ENCODE results near the gene ZNF3.
A peak's percentile ranks its signal among the peaks of the same experiment; 100 is the strongest.

The ZNF3 gene

DNA sequence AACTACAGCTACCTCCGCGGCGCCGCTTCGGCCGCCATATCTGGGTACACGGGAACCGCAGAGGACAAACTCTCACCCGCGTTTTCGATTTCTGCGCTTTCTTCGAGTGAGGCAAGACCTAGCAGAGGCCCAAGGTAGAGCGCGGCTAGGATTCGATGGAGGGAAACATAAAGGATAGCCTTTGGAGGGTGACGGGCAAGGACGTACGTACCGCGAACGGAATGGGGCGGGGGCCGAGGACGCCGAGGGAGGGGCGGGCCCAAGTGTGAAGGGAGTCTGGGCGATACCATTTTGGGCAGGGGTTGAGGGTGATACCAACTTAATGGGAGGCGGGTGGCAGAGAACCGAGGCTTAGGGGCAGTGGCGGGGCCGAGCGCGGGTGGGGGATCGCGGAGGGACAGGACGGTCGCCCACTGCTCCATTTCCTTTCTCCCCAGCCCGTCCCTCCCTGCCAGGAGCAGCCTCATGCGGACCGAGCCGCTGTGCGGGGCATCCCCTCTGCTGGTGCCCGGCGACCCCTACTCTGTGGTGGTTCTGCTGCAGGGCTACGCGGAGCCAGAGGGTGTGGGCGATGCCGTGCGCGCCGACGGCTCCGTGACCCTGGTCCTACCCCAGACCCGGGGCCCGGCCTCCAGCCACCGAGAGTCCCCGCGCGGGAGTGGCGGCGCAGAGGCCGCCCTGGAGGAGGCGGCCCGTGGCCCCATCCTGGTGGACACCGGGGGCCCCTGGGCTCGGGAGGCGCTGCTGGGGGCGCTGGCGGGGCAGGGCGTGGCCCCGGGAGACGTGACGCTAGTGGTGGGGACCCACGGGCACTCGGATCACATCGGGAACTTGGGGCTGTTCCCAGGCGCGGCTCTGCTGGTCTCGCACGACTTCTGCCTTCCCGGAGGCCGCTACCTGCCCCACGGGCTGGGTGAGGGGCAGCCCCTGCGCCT lies 45.7 kb upstream of the ZNF3 start, which contains the start of gene MBLAC1:
MBLAC1 (plus strand) TSS at position 37 of the 935 bp plus-strand sequence; CDS start at position 466, 429 bp downstream.
- peak within 1 kb of the TSS; percentile 93 to 98 for H3K27ac ChIP-seq (ENCODE audit: insufficient read depth in 1 of 2, low read depth in 1 of 2, low read length in 2 of 2, poor library complexity in 1 of 2, severe bottlenecking in 2 of 2)
- POLR2A ChIA-PET = interaction anchor here (0.6 to 1.8 kb wide), 4 partner anchors 25 to 302 kb away, joined by 3 to 10 read pairs (median 6); partner anchors contain the start of genes AP4M1, MCM7 and MEPCE
- peak within 1 kb of the TSS; percentile 62 to 97 (median 84) for H3K4me3 ChIP-seq (ENCODE audit: control insufficient read depth in 1 of 7, extremely low read depth in 1 of 7, insufficient read depth in 4 of 7, low read depth in 2 of 7, low read length in 6 of 7)
- H3K27me3 ChIP-seq (replicated peaks in 2 of 5; ENCODE audit: control insufficient read depth in 4 of 5, insufficient read depth in 5 of 5, low read length in 4 of 5) = no peaks in the 10 kb centered on the region
- H3K4me1 ChIP-seq (ENCODE audit: control extremely low read depth in 1 of 4, control insufficient read depth in 4 of 4, insufficient read depth in 4 of 4, low read length in 3 of 4) = peaks cover 0 to 35% (median 26%) of the 10 kb centered on the region in 4 experiments
- CTCF ChIA-PET = interaction anchor here (1.3 to 11.4 kb wide), 4 partner anchors 10 to 92 kb away, joined by 3 to 127 read pairs (median 4); partner anchors contain the start of gene PVRIG
- no peaks in the 10 kb centered on the region for H3K9me3 ChIP-seq (ENCODE audit: control extremely low read depth in 1 of 5, control insufficient read depth in 4 of 5, insufficient read depth in 2 of 5, low read depth in 1 of 5, low read length in 4 of 5)
- WGBS (ENCODE audit: insufficient coverage) = under 1% methylated on average over 69 of the region's 85 CpGs
- H3K36me3 ChIP-seq (ENCODE audit: control insufficient read depth in 4 of 4, insufficient read depth in 4 of 4, low read length in 3 of 4) = peaks cover 0 to 6% (median under 1%) of the 10 kb centered on the region in 4 experiments
- DNase-seq = peak; percentile 94 to 97 (median 97)

- Histone ChIP-seq H3K4me1 (ENCODE audit: control extremely low read depth in 1 of 4, control insufficient read depth in 4 of 4, insufficient read depth in 4 of 4, low read length in 3 of 4) (peaks cover 0 to 35% (median 26%) of the 10 kb centered on the region in 4 experiments), H3K4me3 (ENCODE audit: control insufficient read depth in 1 of 7, extremely low read depth in 1 of 7, insufficient read depth in 4 of 7, low read depth in 2 of 7, low read length in 6 of 7) (peak overlapping the region; percentile 62 to 97 (median 84)), H3K27me3 (replicated peaks in 2 of 5; ENCODE audit: control insufficient read depth in 4 of 5, insufficient read depth in 5 of 5, low read length in 4 of 5) (no peaks in the 10 kb centered on the region), H3K36me3 (ENCODE audit: control insufficient read depth in 4 of 4, insufficient read depth in 4 of 4, low read length in 3 of 4) (peaks cover 0 to 6% (median under 1%) of the 10 kb centered on the region in 4 experiments), H3K9me3 (ENCODE audit: control extremely low read depth in 1 of 5, control insufficient read depth in 4 of 5, insufficient read depth in 2 of 5, low read depth in 1 of 5, low read length in 4 of 5) (no peaks in the 10 kb centered on the region), H3K27ac (ENCODE audit: insufficient read depth in 1 of 2, low read depth in 1 of 2, low read length in 2 of 2, poor library complexity in 1 of 2, severe bottlenecking in 2 of 2) (peak overlapping the region; percentile 93 to 98)
- WGBS (ENCODE audit: insufficient coverage) = 26% methylated on average over 28 of the region's 29 CpGs
- ChIA-PET CTCF (interaction anchor here (1.4 to 2.1 kb wide), 2 partner anchors 9 to 12 kb away, joined by 4 to 7 read pairs; no protein-coding TSS in a partner anchor), POLR2A (interaction anchor here (0.6 to 1.8 kb wide), 4 partner anchors 25 to 303 kb away, joined by 3 to 10 read pairs (median 6); partner anchors contain the start of genes AP4M1, MCM7 and MEPCE)
- no peak for DNase-seq
These were observed 44.9 kb upstream of the ZNF3 start for GRCh38 chr7:100126239-100126930.

DNA sequence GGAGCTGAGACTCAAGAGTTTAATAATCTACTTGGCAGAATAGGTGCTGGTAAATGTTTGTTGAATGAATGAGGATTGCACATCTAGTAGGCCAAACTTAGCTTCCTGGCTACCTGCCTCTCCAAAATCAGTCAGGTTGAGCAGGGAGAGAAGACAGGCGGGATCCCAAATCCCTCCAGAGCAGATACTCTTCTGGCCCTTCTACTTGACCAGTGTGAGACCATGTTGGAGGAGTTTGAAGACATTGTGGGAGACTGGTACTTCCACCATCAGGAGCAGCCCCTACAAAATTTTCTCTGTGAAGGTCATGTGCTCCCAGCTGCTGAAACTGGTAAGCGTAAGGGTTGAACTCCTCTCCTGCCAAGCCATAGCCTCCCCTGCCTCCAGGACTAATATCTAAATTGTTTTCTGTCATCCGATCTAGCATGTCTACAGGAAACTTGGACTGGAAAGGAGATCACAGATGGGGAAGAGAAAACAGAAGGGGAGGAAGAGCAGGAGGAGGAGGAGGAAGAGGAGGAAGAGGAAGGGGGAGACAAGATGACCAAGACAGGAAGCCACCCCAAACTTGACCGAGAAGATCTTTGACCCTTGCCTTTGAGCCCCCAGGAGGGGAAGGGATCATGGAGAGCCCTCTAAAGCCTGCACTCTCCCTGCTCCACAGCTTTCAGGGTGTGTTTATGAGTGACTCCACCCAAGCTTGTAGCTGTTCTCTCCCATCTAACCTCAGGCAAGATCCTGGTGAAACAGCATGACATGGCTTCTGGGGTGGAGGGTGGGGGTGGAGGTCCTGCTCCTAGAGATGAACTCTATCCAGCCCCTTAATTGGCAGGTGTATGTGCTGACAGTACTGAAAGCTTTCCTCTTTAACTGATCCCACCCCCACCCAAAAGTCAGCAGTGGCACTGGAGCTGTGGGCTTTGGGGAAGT lies 43.0 kb upstream of the ZNF3 start:
- Histone ChIP-seq H3K36me3 (ENCODE audit: control insufficient read depth in 4 of 4, insufficient read depth in 4 of 4, low read length in 3 of 4) (peaks cover 0 to 6% (median under 1%) of the 10 kb centered on the region in 4 experiments), H3K27me3 (replicated peaks in 2 of 5; ENCODE audit: control insufficient read depth in 4 of 5, insufficient read depth in 5 of 5, low read length in 4 of 5) (no peaks in the 10 kb centered on the region), H3K27ac (ENCODE audit: insufficient read depth in 1 of 2, low read depth in 1 of 2, low read length in 2 of 2, poor library complexity in 1 of 2, severe bottlenecking in 2 of 2) (peak overlapping the region in 1 of 2 experiments; percentile 60), H3K9me3 (ENCODE audit: control extremely low read depth in 1 of 5, control insufficient read depth in 4 of 5, insufficient read depth in 2 of 5, low read depth in 1 of 5, low read length in 4 of 5) (no peaks in the 10 kb centered on the region), H3K4me1 (ENCODE audit: control extremely low read depth in 1 of 4, control insufficient read depth in 4 of 4, insufficient read depth in 4 of 4, low read length in 3 of 4) (peaks cover 0 to 46% (median 33%) of the 10 kb centered on the region in 4 experiments), H3K4me3 (ENCODE audit: control insufficient read depth in 1 of 7, extremely low read depth in 1 of 7, insufficient read depth in 4 of 7, low read depth in 2 of 7, low read length in 6 of 7) (no peak overlapping the region)
- no peak for DNase-seq
- ChIA-PET CTCF (interaction anchor here (0.7 to 2.1 kb wide), 8 partner anchors 8 to 93 kb away, joined by 3 to 7 read pairs (median 3); partner anchors contain the start of gene AP4M1), POLR2A (no interaction called here)
- 74% methylated on average over 4 of the region's 4 CpGs for WGBS (ENCODE audit: insufficient coverage)

GRCh38 chr7:100122568-100122967 lies 41.0 kb upstream of the ZNF3 start:
- WGBS (ENCODE audit: insufficient coverage) = 90% methylated on average over 1 of the region's 1 CpG
- Histone ChIP-seq H3K9me3 (ENCODE audit: control extremely low read depth in 1 of 5, control insufficient read depth in 4 of 5, insufficient read depth in 2 of 5, low read depth in 1 of 5, low read length in 4 of 5) (no peaks in the 10 kb centered on the region), H3K36me3 (ENCODE audit: control insufficient read depth in 4 of 4, insufficient read depth in 4 of 4, low read length in 3 of 4) (peaks cover 0 to 6% (median under 1%) of the 10 kb centered on the region in 4 experiments), H3K4me1 (ENCODE audit: control extremely low read depth in 1 of 4, control insufficient read depth in 4 of 4, insufficient read depth in 4 of 4, low read length in 3 of 4) (peaks cover 2 to 35% (median 28%) of the 10 kb centered on the region in 4 experiments), H3K4me3 (ENCODE audit: control insufficient read depth in 1 of 7, extremely low read depth in 1 of 7, insufficient read depth in 4 of 7, low read depth in 2 of 7, low read length in 6 of 7) (no peak overlapping the region), H3K27ac (ENCODE audit: insufficient read depth in 1 of 2, low read depth in 1 of 2, low read length in 2 of 2, poor library complexity in 1 of 2, severe bottlenecking in 2 of 2) (no peak overlapping the region), H3K27me3 (replicated peaks in 2 of 5; ENCODE audit: control insufficient read depth in 4 of 5, insufficient read depth in 5 of 5, low read length in 4 of 5) (no peaks in the 10 kb centered on the region)
- CTCF ChIA-PET = interaction anchor here (1.0 kb wide), 1 partner anchor 96 kb away, joined by 4 read pairs; no protein-coding TSS in a partner anchor
- peak in 2 of 3 donors; percentile 45 to 49 for DNase-seq
- POLR2A ChIA-PET = no interaction called here

GRCh38 chr7:100122067-100122466 lies 40.5 kb upstream of the ZNF3 start:
- H3K4me3 ChIP-seq (ENCODE audit: control insufficient read depth in 1 of 7, extremely low read depth in 1 of 7, insufficient read depth in 4 of 7, low read depth in 2 of 7, low read length in 6 of 7) = no peak overlapping the region
- no peaks in the 10 kb centered on the region for H3K27me3 ChIP-seq (replicated peaks in 2 of 5; ENCODE audit: control insufficient read depth in 4 of 5, insufficient read depth in 5 of 5, low read length in 4 of 5)
- H3K9me3 ChIP-seq (ENCODE audit: control extremely low read depth in 1 of 5, control insufficient read depth in 4 of 5, insufficient read depth in 2 of 5, low read depth in 1 of 5, low read length in 4 of 5) = no peaks in the 10 kb centered on the region
- ChIA-PET CTCF (no interaction called here), POLR2A (no interaction called here)
- 98% methylated on average over 6 of the region's 13 CpGs for WGBS (ENCODE audit: insufficient coverage)
- DNase-seq = no peak
- peaks cover 0 to 6% (median under 1%) of the 10 kb centered on the region in 4 experiments for H3K36me3 ChIP-seq (ENCODE audit: control insufficient read depth in 4 of 4, insufficient read depth in 4 of 4, low read length in 3 of 4)
- no peak overlapping the region for H3K27ac ChIP-seq (ENCODE audit: insufficient read depth in 1 of 2, low read depth in 1 of 2, low read length in 2 of 2, poor library complexity in 1 of 2, severe bottlenecking in 2 of 2)
- peaks cover 2 to 32% (median 25%) of the 10 kb centered on the region in 4 experiments for H3K4me1 ChIP-seq (ENCODE audit: control extremely low read depth in 1 of 4, control insufficient read depth in 4 of 4, insufficient read depth in 4 of 4, low read length in 3 of 4)

GRCh38 chr7:100120733-100121036 lies 39.2 kb upstream of the ZNF3 start:
- Histone ChIP-seq H3K4me3 (ENCODE audit: control insufficient read depth in 1 of 7, extremely low read depth in 1 of 7, insufficient read depth in 4 of 7, low read depth in 2 of 7, low read length in 6 of 7) (peak overlapping the region in 3 of 7 experiments; percentile 84 to 95 (median 95)), H3K27ac (ENCODE audit: insufficient read depth in 1 of 2, low read depth in 1 of 2, low read length in 2 of 2, poor library complexity in 1 of 2, severe bottlenecking in 2 of 2) (peak overlapping the region in 1 of 2 experiments; percentile 99)

More at GRCh38 chr7:100120733-100121036, 39.2 kb upstream of the ZNF3 start:
- Histone ChIP-seq H3K27me3 (replicated peaks in 2 of 5; ENCODE audit: control insufficient read depth in 4 of 5, insufficient read depth in 5 of 5, low read length in 4 of 5) (no peaks in the 10 kb centered on the region), H3K4me1 (ENCODE audit: control extremely low read depth in 1 of 4, control insufficient read depth in 4 of 4, insufficient read depth in 4 of 4, low read length in 3 of 4) (peaks cover 2 to 27% (median 17%) of the 10 kb centered on the region in 4 experiments), H3K36me3 (ENCODE audit: control insufficient read depth in 4 of 4, insufficient read depth in 4 of 4, low read length in 3 of 4) (peaks cover 0 to 6% (median under 1%) of the 10 kb centered on the region in 4 experiments), H3K9me3 (ENCODE audit: control extremely low read depth in 1 of 5, control insufficient read depth in 4 of 5, insufficient read depth in 2 of 5, low read depth in 1 of 5, low read length in 4 of 5) (no peaks in the 10 kb centered on the region)
- no peak for DNase-seq
- ChIA-PET POLR2A (interaction anchor here (1.2 kb wide), 1 partner anchor 19 kb away, joined by 4 read pairs; the partner anchor contains the start of genes AP4M1 and MCM7), CTCF (interaction anchor here (0.9 to 1.8 kb wide), 6 partner anchors 9 to 33 kb away, joined by 3 to 5 read pairs (median 4); no protein-coding TSS in a partner anchor)
- WGBS (ENCODE audit: insufficient coverage) = 91% methylated on average over 1 of the region's 1 CpG
